HepG2 (cell line): ENCODE data around the gene PRR30. TPM values are rescaled to one million over a fixed set of nuclear protein-coding genes. Genes with fewer than 3 reads are reported as not detected.

Experiments
- ATF7 ChIP-seq, 2 experiments: fragments of 450-650 bp in 1 of 2; sonication (generic) in 1 of 2; formaldehyde crosslinking in 1 of 2; IDR thresholded peaks; 2 replicates each; pipeline versions ENCODE4 v1.4.0 to v1.6.1; 2016 to 2020; ENCODE audit warnings: antibody characterized with exemption in 1 of 2, mild to moderate bottlenecking in 1 of 2, missing genetic modification reagents in 1 of 2
- GATA4 ChIP-seq: sonication (generic); IDR thresholded peaks from 2 replicates; pipeline ENCODE4 v1.6.1; 2016; ENCODE audit warnings: antibody characterized with exemption, low read depth, borderline replicate concordance
- HNF1B ChIP-seq: sonication (generic); formaldehyde crosslinking; IDR thresholded peaks from 2 replicates; pipeline ENCODE4 v1.5.1; 2020; ENCODE audit warnings: mild to moderate bottlenecking, moderate library complexity, missing genetic modification reagents
- IRF2 ChIP-seq: IDR thresholded peaks from 2 replicates; pipeline ENCODE4 v1.6.1; 2018; ENCODE audit warnings: missing genetic modification reagents, missing compliant biosample characterization
- MED1 ChIP-seq: sonication (generic); formaldehyde crosslinking; IDR thresholded peaks from 2 replicates; pipeline ENCODE4 v1.4.0; 2020; ENCODE audit warnings: missing genetic modification reagents
- MTA1 ChIP-seq: sonication (generic); formaldehyde crosslinking; IDR thresholded peaks from 2 replicates; pipeline ENCODE4 v1.4.0; 2020; ENCODE audit warnings: missing genetic modification reagents, mild to moderate bottlenecking, borderline replicate concordance
- NR2F1 ChIP-seq, 2 experiments: fragments of 450-650 bp in 1 of 2; formaldehyde crosslinking in 1 of 2; IDR thresholded peaks; 2 replicates each; pipeline versions ENCODE4 v1.5.0 to v1.6.1; 2016 to 2020; ENCODE audit warnings: mild to moderate bottlenecking in 1 of 2, missing compliant biosample characterization in 1 of 2, missing genetic modification reagents in 1 of 2, moderate library complexity in 1 of 2
- PRDM15 ChIP-seq: sonication (generic); formaldehyde crosslinking; IDR thresholded peaks from 2 replicates; pipeline ENCODE4 v1.4.0; 2020; ENCODE audit warnings: missing genetic modification reagents
- SALL2 ChIP-seq: sonication (generic); formaldehyde crosslinking; IDR thresholded peaks from 2 replicates; pipeline ENCODE4 v1.8.1; 2023; ENCODE audit warnings: mild to moderate bottlenecking, missing genetic modification reagents, inconsistent platforms
- UBTF ChIP-seq: sonication (generic); formaldehyde crosslinking; IDR thresholded peaks from 2 replicates; pipeline ENCODE4 v1.4.0; 2020; ENCODE audit warnings: mild to moderate bottlenecking, missing genetic modification reagents
- ZBTB21 ChIP-seq: sonication (generic); formaldehyde crosslinking; IDR thresholded peaks from 2 replicates; pipeline ENCODE4 v1.4.0; 2020; ENCODE audit warnings: missing genetic modification reagents
- ZBTB43 ChIP-seq: sonication (generic); formaldehyde crosslinking; conservative IDR thresholded peaks from 2 replicates; pipeline ENCODE4 v1.4.0; 2020; ENCODE audit warnings: missing genetic modification reagents
- ZNF552 ChIP-seq: sonication (generic); formaldehyde crosslinking; IDR thresholded peaks from 2 replicates; pipeline ENCODE4 v1.9.0; 2022; ENCODE audit warnings: missing genetic modification reagents, mild to moderate bottlenecking, borderline replicate concordance
- polyA plus RNA-seq, 8 experiments: library from polyadenylated mRNA; depleted of rRNA in 3 of 8; stranded (reverse) in 7 of 8; unstranded in 1 of 8; fragments of >200 nt; fragmentation: Illumina TruSeq in 4 of 8; extraction: Trizol in 4 of 8; gene quantifications; 2 replicates each; pipeline versions ENCODE4 v1.2.1 to v1.2.3, GENCODE V29; 2011 to 2016; ENCODE audit warnings: low read depth in 4 of 8, missing spikeins in 1 of 8, mixed read lengths in 1 of 8; ENCODE audit not compliant: insufficient read depth in 1 of 8
- total RNA-seq, 5 experiments: library from RNA; depleted of rRNA; stranded (reverse); fragments of >200 nt; fragmentation: Illumina TruSeq; extraction: Trizol; gene quantifications; 2 replicates each; pipeline ENCODE4 v1.2.3, GENCODE V29; 2016; ENCODE audit warnings: low read depth in 1 of 5
- TF ChIP-seq, protein P1 (sequence below): sonication (generic); formaldehyde crosslinking; IDR thresholded peaks from 2 replicates; pipeline ENCODE4 v1.4.0; 2020; ENCODE audit warnings: mild to moderate bottlenecking, missing genetic modification reagents
- TF ChIP-seq, protein P2 (sequence below): sonication (generic); formaldehyde crosslinking; IDR thresholded peaks from 2 replicates; pipeline ENCODE4 v1.5.0; 2020; ENCODE audit warnings: mild to moderate bottlenecking, missing genetic modification reagents, moderate library complexity

PRR30 gene
- total and polyA plus RNA-seq, 2 of the 13 experiments (the other 11 are each of a cell fraction or from before 2014, with no cell fraction given): not detected

GRCh38 chr2:27152102-27152795 lies 13.0 kb upstream of the PRR30 start (continued):
- TF ChIP-seq, protein P1, sequence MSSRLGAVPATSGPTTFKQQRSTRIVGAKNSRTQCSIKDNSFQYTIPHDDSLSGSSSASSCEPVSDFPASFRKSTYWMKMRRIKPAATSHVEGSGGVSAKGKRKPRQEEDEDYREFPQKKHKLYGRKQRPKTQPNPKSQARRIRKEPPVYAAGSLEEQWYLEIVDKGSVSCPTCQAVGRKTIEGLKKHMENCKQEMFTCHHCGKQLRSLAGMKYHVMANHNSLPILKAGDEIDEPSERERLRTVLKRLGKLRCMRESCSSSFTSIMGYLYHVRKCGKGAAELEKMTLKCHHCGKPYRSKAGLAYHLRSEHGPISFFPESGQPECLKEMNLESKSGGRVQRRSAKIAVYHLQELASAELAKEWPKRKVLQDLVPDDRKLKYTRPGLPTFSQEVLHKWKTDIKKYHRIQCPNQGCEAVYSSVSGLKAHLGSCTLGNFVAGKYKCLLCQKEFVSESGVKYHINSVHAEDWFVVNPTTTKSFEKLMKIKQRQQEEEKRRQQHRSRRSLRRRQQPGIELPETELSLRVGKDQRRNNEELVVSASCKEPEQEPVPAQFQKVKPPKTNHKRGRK (CRISPR knock-in tag): no peak
- TF ChIP-seq ATF7 (IDR thresholded peaks at IDR 0.05) (no peak), ATF7 (CRISPR knock-in tag; IDR thresholded peaks at IDR 0.05) (no peak), UBTF (CRISPR knock-in tag) (peak; percentile 38; the same call in 1 of the 2 replicates), ZNF552 (no peak), ZBTB21 (CRISPR knock-in tag) (no peak), GATA4 (no peak), MED1 (peak; percentile 63; the same call in 1 of the 2 replicates), PRDM15 (CRISPR knock-in tag) (no peak), HNF1B (CRISPR knock-in tag) (peak; percentile 45; the same call in 1 of the 2 replicates), SALL2 (CRISPR knock-in tag) (no peak), NR2F1 (CRISPR knock-in tag; IDR thresholded peaks at IDR 0.05) (no peak), ZBTB43 (CRISPR knock-in tag) (no peak), MTA1 (CRISPR knock-in tag) (no peak), IRF2 (0 out of 2 replicates have a peak, but pooled peaks have one; percentile 28)
- TF ChIP-seq, protein P2, sequence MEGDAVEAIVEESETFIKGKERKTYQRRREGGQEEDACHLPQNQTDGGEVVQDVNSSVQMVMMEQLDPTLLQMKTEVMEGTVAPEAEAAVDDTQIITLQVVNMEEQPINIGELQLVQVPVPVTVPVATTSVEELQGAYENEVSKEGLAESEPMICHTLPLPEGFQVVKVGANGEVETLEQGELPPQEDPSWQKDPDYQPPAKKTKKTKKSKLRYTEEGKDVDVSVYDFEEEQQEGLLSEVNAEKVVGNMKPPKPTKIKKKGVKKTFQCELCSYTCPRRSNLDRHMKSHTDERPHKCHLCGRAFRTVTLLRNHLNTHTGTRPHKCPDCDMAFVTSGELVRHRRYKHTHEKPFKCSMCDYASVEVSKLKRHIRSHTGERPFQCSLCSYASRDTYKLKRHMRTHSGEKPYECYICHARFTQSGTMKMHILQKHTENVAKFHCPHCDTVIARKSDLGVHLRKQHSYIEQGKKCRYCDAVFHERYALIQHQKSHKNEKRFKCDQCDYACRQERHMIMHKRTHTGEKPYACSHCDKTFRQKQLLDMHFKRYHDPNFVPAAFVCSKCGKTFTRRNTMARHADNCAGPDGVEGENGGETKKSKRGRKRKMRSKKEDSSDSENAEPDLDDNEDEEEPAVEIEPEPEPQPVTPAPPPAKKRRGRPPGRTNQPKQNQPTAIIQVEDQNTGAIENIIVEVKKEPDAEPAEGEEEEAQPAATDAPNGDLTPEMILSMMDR (CRISPR knock-in tag): peak; percentile 95
